ENCODE data around the gene RHOBTB1.

DNA sequence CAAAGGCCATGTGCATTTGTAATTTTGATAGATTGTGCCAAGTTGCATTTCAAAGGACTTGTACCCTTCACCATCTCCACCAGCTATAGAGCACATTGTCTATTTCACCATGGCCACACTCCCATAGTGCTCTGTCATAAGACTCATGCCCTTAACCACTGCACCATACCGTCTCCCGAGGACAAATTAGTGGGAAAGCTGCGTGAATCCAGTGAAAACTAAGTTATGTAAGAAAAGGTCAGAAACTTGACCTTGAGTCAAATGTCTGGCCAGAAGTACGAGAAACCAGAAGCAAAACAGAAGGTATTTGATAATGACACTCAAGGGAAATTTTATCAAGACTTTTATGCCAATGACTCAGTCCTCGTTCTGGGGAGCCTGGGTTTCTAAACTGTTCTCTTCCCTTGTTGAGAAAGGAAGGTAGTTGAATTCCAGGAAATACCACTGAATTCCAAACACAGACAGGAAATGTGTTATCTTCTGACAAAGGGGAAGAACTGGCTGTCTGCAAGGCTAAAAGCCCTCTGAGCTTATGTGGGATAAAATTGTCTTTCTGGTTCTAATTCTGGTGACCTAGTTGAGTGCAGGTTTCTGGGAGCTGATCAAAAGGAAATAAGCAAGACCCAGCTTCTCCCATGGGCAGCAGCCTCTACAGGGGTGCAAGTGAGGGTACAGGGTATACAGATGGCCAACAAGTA lies 116.0 kb downstream of the RHOBTB1 start:
- TF ChIP-seq, protein P1, sequence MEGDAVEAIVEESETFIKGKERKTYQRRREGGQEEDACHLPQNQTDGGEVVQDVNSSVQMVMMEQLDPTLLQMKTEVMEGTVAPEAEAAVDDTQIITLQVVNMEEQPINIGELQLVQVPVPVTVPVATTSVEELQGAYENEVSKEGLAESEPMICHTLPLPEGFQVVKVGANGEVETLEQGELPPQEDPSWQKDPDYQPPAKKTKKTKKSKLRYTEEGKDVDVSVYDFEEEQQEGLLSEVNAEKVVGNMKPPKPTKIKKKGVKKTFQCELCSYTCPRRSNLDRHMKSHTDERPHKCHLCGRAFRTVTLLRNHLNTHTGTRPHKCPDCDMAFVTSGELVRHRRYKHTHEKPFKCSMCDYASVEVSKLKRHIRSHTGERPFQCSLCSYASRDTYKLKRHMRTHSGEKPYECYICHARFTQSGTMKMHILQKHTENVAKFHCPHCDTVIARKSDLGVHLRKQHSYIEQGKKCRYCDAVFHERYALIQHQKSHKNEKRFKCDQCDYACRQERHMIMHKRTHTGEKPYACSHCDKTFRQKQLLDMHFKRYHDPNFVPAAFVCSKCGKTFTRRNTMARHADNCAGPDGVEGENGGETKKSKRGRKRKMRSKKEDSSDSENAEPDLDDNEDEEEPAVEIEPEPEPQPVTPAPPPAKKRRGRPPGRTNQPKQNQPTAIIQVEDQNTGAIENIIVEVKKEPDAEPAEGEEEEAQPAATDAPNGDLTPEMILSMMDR (IDR thresholded peaks at IDR 0.05) = no peak
- TF ChIP-seq POLR2AphosphoS5 (IDR thresholded peaks at IDR 0.05) = peak in 1 of 2 donors; percentile 31

All from upper lobe of left lung (tissue), 4 donors.